Activated CD4-positive, alpha-beta T cell treated with anti-CD3 and anti-CD28 coated beads for 1 hour (primary cell): Measurements from ENCODE around the gene KRT9.

ENCODE experiments used
- DNase-seq: peaks from one replicate; pipeline ENCODE4 v3.0.0-alpha.2; 2020

The KRT9 gene

DNA sequence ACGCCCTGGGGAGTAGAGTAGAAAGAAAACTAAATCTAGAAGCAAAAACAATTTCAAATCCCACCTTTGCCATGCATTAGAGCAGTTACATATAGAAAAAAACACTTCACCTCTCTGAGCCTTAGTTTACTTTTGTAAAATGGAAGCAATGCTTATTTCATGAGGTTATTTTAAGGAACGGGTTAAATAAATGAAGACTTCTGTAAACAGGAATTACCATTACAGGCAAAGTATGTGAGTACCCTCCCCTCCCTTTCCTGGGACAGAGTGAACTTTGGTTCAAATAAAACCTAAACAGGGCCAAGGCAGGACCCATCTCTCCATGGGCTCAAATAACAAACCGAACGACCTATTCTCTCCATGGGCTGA lies 48.6 kb downstream of the KRT9 start:
- no peak for DNase-seq

- no peak for DNase-seq
Measured at GRCh38 chr17:41522301-41523224, 49.3 kb downstream of the KRT9 start.

- no peak for DNase-seq
Measured at GRCh38 chr17:41521574-41522261, 50.1 kb downstream of the KRT9 start.

DNA sequence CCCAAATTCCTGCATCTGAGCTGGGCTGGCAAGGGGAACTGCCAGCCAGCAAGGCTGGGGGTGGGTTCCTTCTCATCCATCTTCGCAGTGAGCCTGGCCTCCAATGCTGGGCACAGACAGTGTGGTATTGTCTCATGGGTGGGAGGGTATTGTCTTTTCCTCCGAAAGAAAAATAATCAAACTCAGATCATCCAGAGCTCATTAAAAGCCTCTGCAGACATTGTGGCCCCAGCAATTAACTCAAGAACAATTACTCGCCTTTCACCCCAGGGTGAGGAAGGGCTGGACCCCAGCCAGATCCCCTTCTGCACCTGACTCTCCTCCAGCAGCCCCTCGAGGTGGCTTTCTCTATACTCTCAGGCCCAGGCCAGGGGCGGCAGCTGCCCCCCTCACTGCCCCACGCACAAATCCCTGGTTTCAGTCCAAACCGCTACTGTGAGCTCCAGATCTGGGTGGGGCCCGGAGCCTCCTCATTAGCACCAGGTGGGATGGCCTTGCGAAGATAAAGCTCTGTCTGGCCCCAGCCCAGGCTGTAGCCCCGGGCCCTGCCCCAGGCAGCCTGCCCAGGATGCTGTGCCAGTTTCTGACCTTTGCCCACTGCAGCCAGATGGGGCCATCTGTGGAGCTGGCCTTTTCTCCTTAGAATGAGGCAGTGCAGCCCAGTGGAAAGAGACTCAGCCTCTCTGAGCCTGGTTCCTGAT lies 50.9 kb downstream of the KRT9 start:
- no peak for DNase-seq

DNA sequence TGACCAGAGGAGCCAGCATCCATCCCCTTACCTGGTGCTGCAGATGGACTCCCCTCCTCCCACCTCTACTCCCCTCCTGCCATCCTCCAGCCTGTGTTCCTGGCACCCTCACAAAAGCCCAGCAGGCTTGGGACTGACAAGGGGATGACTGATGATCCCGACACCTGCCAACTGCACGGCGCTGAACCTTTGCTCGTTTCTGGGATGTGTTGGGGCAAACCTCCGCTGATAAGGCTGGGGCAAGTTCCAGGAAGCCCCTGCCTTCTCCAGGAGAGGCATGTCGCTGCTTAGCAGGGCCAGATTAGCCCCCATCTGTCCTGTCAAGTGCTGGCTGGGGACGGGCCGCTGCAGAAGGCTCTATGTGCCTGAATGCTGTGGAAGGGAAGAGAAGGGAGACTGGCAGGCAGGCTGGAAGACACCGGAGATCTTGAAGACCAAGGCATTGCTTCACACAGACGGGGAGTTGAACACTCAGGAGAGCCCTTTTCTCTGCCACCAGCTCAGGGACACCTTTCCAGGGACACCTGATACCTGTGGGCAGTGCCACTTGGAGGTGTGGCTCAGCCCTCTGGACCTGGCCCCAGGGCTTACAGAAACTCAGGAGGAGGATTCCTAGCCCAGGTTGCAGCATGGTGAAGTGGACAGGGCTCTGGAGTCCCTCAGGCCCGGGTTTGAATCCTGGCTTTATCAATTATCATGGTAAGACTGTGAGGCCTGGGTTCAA lies 52.2 kb downstream of the KRT9 start:
- DNase-seq, result no peak

- no peak for DNase-seq
Measured at GRCh38 chr17:41518789-41519449, 52.9 kb downstream of the KRT9 start, which contains the start of gene KRT15. TSS of gene KRT15 (minus strand) at chr17:41518890. CDS start at chr17:41518827, 63 bp downstream.

GRCh38 chr17:41518031-41518430 lies 53.8 kb downstream of the KRT9 start:
- no peak for DNase-seq

DNA sequence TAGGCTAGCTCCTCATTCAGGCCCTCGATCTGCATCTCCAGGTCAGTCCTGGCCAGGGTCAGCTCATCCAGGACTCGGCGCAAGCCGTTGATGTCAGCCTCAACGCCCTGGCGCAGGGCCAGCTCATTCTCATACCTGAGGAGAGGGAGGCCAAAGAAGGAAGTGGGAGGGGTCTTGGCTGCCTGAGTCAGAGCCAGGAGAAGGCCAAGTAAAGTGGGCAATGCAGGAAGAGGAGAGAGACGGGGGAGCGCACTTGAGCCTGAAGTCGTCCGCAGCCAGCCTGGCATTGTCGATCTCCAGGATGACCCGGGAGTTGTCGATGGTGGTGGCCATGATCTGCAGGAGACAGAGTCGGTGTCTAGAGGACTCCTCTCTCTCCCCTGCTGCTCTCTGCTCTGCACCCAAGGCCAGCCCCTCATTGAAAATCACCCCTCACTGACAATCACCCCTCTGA lies 55.0 kb downstream of the KRT9 start:
- no peak for DNase-seq

- DNase-seq, result no peak
Measured at GRCh38 chr17:41516147-41516829, 55.6 kb downstream of the KRT9 start.
